HepG2 (cell line): ENCODE data around the gene C1QBP. TPM values are rescaled to one million over a fixed set of nuclear protein-coding genes. Genes with fewer than 3 reads are reported as not detected.

Source experiments
- ARID5B ChIP-seq: IDR thresholded peaks from 2 replicates; pipeline ENCODE4 v1.4.0; 2020; ENCODE audit warnings: mild to moderate bottlenecking, missing genetic modification reagents
- CENPBD1 ChIP-seq: sonication (generic); formaldehyde crosslinking; IDR thresholded peaks from 2 replicates; pipeline ENCODE4 v1.8.0; 2022; ENCODE audit warnings: missing genetic modification reagents, low read depth, mild to moderate bottlenecking, borderline replicate concordance
- CREM ChIP-seq, 2 experiments: sonication (generic) in 1 of 2; formaldehyde crosslinking in 1 of 2; IDR thresholded peaks; 2 replicates each; pipeline versions ENCODE4 v1.4.0 to v1.6.1; 2016 to 2020; ENCODE audit warnings: antibody characterized with exemption in 1 of 2, mild to moderate bottlenecking in 1 of 2, missing genetic modification reagents in 1 of 2
- GLI4 ChIP-seq: sonication (generic); formaldehyde crosslinking; IDR thresholded peaks from 2 replicates; pipeline ENCODE4 v1.5.1; 2020; ENCODE audit warnings: missing genetic modification reagents, mild to moderate bottlenecking, moderate library complexity, borderline replicate concordance
- KDM1A ChIP-seq: IDR thresholded peaks from 2 replicates; pipeline ENCODE4 v1.6.1; 2016; ENCODE audit warnings: missing compliant biosample characterization
- PRDM10 ChIP-seq: sonication (generic); formaldehyde crosslinking; IDR thresholded peaks from 2 replicates; pipeline ENCODE4 v1.4.0; 2020; ENCODE audit warnings: low read depth, missing genetic modification reagents
- RXRA ChIP-seq: sonication (generic); formaldehyde crosslinking; IDR thresholded peaks from 2 replicates; pipeline ENCODE4 v1.5.1; 2020; ENCODE audit warnings: missing genetic modification reagents
- ZBTB21 ChIP-seq: sonication (generic); formaldehyde crosslinking; IDR thresholded peaks from 2 replicates; pipeline ENCODE4 v1.4.0; 2020; ENCODE audit warnings: missing genetic modification reagents
- ZFP82 ChIP-seq: sonication (generic); formaldehyde crosslinking; IDR thresholded peaks from 2 replicates; pipeline ENCODE4 v1.5.1; 2020; ENCODE audit warnings: mild to moderate bottlenecking, missing genetic modification reagents, borderline replicate concordance
- ZNF276 ChIP-seq: sonication (generic); formaldehyde crosslinking; IDR thresholded peaks from 2 replicates; pipeline ENCODE4 v1.4.0; 2020; ENCODE audit warnings: mild to moderate bottlenecking, low read depth, missing genetic modification reagents
- ZNF382 ChIP-seq: sonication (generic); formaldehyde crosslinking; IDR thresholded peaks from 2 replicates; pipeline ENCODE4 v1.5.0; 2020; ENCODE audit warnings: missing genetic modification reagents, mild to moderate bottlenecking, borderline replicate concordance
- ZNF598 ChIP-seq: sonication (generic); formaldehyde crosslinking; IDR thresholded peaks from 2 replicates; pipeline ENCODE4 v1.5.1; 2020; ENCODE audit warnings: mild to moderate bottlenecking, missing genetic modification reagents, borderline replicate concordance
- ZNF704 ChIP-seq: sonication (generic); formaldehyde crosslinking; IDR thresholded peaks from 2 replicates; pipeline ENCODE4 v1.8.1; 2023; ENCODE audit warnings: mild to moderate bottlenecking, inconsistent platforms, moderate library complexity, missing genetic modification reagents, borderline replicate concordance
- ZNF740 ChIP-seq: sonication (generic); formaldehyde crosslinking; IDR thresholded peaks from 2 replicates; pipeline ENCODE4 v1.4.0; 2020; ENCODE audit warnings: missing genetic modification reagents
- ZNF766 ChIP-seq: sonication (generic); formaldehyde crosslinking; IDR thresholded peaks from 2 replicates; pipeline ENCODE4 v1.5.0; 2020; ENCODE audit warnings: missing genetic modification reagents, borderline replicate concordance
- ZNF773 ChIP-seq: sonication (generic); formaldehyde crosslinking; IDR thresholded peaks from 2 replicates; pipeline ENCODE4 v1.4.0; 2020; ENCODE audit warnings: missing genetic modification reagents, borderline replicate concordance
- polyA plus RNA-seq, 8 experiments: library from polyadenylated mRNA; depleted of rRNA in 3 of 8; stranded (reverse) in 7 of 8; unstranded in 1 of 8; fragments of >200 nt; fragmentation: Illumina TruSeq in 4 of 8; extraction: Trizol in 4 of 8; gene quantifications; 2 replicates each; pipeline versions ENCODE4 v1.2.1 to v1.2.3, GENCODE V29; 2011 to 2016; ENCODE audit warnings: low read depth in 4 of 8, missing spikeins in 1 of 8, mixed read lengths in 1 of 8; ENCODE audit not compliant: insufficient read depth in 1 of 8
- total RNA-seq, 5 experiments: library from RNA; depleted of rRNA; stranded (reverse); fragments of >200 nt; fragmentation: Illumina TruSeq; extraction: Trizol; gene quantifications; 2 replicates each; pipeline ENCODE4 v1.2.3, GENCODE V29; 2016; ENCODE audit warnings: low read depth in 1 of 5

The C1QBP gene
- total and polyA plus RNA-seq, 2 of the 13 experiments (the other 11 are each of a cell fraction or from before 2014, with no cell fraction given), result 219 to 680 TPM

GRCh38 chr17:5419356-5419958, 19.5 kb downstream of the C1QBP start, which contains the start of gene NUP88 (continued):
- TF ChIP-seq CENPBD1 (CRISPR knock-in tag) (no peak), ZBTB21 (no peak), ZNF773 (CRISPR knock-in tag) (peak; percentile 59; the same call in 1 of the 2 replicates), ZNF740 (CRISPR knock-in tag) (no peak), ZNF598 (CRISPR knock-in tag) (no peak), ZNF382 (CRISPR knock-in tag) (no peak), ARID5B (CRISPR knock-in tag) (peak; percentile 15; the same call in 1 of the 2 replicates), GLI4 (CRISPR knock-in tag) (0 out of 2 replicates have a peak, but pooled peaks have one; percentile 4), CREM (IDR thresholded peaks at IDR 0.05) (peak; percentile 80), CREM (CRISPR knock-in tag; IDR thresholded peaks at IDR 0.05) (no peak), ZNF276 (no peak), KDM1A (CRISPR knock-in tag) (no peak), RXRA (CRISPR knock-in tag) (peak; percentile 36; the same call in 1 of the 2 replicates), ZFP82 (CRISPR knock-in tag) (0 out of 2 replicates have a peak, but pooled peaks have one; percentile 42), ZNF704 (CRISPR knock-in tag) (no peak; the same call in 1 of the 2 replicates), PRDM10 (CRISPR knock-in tag) (peak; percentile 36; the same call in 1 of the 2 replicates), ZNF766 (0 out of 2 replicates have a peak, but pooled peaks have one; percentile 26)
